T-helper 2 cell (primary cell): ENCODE results near the gene ALAD.
A peak's percentile ranks its signal among the peaks of the same experiment; 100 is the strongest.

Experiments
- DNase-seq, 5 experiments: peaks; one replicate each; pipeline versions ENCODE4 v3.0.0 to v3.0.0-alpha.2; 2012 to 2022

ALAD gene

DNA sequence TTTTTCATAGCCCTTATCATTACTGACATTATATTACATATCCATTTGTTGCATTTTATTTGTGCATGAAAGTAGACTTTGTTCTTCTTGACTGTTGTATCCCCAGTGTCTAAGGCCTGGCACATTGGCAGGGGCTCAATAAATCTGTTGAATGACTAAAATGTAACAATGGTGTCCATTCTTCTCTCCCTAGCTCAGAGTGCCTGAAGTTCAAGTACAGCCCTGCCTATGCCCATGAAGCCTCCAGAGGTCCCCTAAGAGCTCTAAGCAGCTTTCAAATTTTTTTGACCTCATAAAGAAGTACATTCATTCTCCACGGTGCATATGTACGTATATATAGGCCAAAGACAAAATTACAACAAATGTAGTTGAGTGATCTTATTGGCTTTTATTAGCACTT lies 55.9 kb downstream of the ALAD start:
- DNase-seq, result no peak

- DNase-seq, result peak in 1 of 5 experiments; percentile 16
These were observed 57.3 kb downstream of the ALAD start for GRCh38 chr9:113343732-113344231.

DNA sequence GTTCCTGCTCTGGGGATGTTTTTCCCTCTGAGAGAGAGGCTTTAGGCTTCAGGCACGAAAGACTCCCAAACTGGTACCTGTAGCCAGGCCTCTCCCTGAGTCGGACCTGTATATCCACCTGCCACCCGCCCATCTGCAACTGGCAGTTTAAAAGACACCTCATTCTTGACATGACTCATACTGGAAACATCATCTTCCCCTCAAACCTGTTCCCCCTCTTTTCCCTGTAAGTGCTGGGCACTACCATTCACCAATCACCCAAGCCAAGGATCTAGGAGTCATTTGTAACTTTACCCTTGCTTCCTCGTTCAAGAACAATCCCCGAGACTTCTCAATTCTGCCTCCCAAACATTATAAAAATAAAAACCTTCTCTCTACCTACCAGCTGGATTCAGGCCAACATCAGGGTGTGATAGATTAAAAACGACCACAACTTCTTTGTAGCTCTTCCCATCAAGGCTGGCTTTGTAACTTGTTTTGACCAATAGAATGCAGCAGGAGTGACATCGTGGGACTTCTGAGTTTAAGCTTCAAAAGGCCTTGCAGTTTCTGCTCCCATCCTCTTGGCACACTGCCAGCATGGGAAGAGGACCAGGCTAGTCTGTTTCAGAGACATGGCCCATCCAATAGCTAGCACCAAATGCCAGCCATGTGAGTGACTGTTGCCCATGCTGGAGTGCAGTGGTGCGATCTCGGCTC lies 59.2 kb downstream of the ALAD start:
- DNase-seq, result peak in 1 of 5 experiments; percentile 18

- DNase-seq, result peak; percentile 45 to 87 (median 59)
These were observed 60.9 kb downstream of the ALAD start, which contains the start of gene WDR31 for GRCh38 chr9:113340011-113340699. Gene WDR31 (minus strand): TSS chr9:113340275. CDS start chr9:113332022, 8,253 bp downstream.

DNA sequence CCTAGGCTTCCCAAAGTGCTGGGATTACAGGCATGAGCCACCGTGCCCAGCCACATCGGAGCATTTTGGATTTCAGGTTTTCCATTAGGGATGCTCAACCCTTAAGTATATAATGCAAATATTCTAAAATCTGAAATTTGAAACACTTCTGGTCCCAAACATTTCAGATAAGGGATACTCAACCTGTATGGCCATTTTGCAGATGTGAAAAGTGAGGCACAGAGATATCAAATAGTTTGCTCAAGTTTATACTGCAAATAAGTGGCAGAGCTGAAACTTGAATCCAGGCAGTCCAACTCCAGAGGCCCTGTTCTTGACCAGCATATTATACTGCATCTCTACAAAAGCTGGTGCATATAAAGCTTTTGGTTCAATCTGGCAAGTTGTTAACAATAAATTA lies 63.4 kb downstream of the ALAD start:
- DNase-seq, result no peak
